Middle frontal gyrus (tissue), 1 donor: ENCODE data around the gene KLHL1.

Experiments
- DNase-seq: peaks from one replicate; pipeline ENCODE4 v3.0.0-alpha.2; 2015; ENCODE audit warnings: low spot score; ENCODE audit errors: extremely low spot score

KLHL1 gene

GRCh38 chr13:69683921-69684686 lies 424.1 kb downstream of the KLHL1 start:
- DNase-seq: no peak

- no peak for DNase-seq
These were observed 426.5 kb downstream of the KLHL1 start for GRCh38 chr13:69681722-69682121.

- DNase-seq: no peak
These were observed 430.9 kb downstream of the KLHL1 start for GRCh38 chr13:69677343-69677742.

GRCh38 chr13:69676286-69676685 lies 432.0 kb downstream of the KLHL1 start:
- no peak for DNase-seq

- DNase-seq: no peak
These were observed 448.1 kb downstream of the KLHL1 start for GRCh38 chr13:69660155-69660554.

- no peak for DNase-seq
These were observed 450.6 kb downstream of the KLHL1 start for GRCh38 chr13:69657676-69658075.

GRCh38 chr13:69654392-69654791 lies 453.9 kb downstream of the KLHL1 start:
- no peak for DNase-seq
